ENCODE measurements around the gene NPAS1.

NPAS1 gene

DNA sequence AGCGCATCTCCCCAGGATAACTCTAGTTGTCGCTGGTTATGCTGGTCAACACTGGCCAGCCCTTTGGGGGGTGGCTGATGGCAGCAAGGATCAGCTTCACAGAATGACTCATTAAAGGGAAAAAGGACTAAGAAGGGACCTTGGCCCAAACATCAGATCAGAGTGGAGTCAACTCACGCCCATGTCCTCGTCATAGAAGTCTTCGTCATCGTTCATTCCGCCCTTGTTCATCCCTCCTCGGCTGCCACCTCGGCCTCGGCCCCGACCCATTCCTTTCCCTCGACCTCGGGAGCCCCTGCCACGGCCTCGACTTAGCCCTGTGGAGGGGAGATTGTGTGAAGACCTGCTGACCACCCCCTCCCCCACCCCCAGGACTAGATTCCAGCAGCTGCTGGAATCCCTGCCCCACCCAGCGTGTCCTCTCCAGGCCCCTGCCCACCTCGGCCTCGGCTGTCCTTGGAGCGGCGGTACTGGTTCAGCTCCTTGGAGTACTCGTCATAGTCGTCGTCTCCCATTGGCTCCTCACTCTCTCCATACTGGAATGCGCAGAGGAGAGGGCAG lies 65.3 kb downstream of the NPAS1 start:
- no peak for DNase-seq (ENCODE audit: low read depth)

DNA sequence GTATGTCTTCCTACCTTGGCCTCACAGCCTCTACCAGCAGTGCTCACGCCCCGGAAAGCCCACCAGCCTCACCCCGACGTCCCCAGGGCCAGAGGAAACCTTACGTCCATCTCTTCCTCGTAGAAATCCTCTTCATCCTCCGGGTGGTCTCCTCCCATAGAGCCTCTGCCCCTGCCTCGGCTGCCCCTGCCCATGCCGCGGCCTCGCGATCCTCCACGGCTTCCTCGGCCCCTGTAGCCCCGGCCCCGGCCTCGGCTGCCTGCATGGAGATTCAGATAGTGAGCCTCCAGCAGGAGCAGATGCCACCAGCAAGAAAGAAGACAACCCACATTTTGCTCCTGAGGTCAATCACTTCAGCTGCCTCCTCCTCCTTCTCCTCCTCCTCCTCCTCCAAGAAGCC lies 66.6 kb downstream of the NPAS1 start:
- DNase-seq (ENCODE audit: low read depth) = no peak

DNA sequence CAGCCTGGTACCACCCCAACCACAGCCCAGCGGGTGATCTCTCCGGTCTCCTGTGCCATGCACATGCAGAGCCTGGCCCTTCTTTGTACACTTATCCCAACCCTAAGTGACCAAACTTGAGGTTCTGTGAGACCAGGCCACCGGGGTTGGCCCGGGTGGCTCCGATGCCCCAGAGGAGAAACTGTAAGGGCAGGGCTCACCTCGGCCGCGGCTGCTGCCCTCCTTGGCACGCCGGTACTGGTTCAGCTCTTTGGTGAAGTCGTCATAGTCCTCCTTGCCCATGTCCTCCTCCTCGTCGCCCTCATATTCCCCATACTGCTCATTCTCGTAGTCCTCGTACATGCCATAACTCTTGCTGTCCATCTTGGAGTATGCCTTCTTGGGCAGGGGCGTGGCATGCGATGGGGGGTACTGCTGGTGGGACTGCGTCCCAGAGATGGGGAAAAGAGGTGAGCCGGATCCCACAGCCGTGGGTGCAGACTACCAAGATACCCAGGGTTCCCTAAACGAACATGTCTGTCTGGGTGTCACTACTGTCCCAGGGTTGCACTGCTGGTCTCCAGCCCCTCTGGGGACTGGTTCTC lies 70.2 kb downstream of the NPAS1 start:
- DNase-seq (ENCODE audit: low read depth) = no peak

DNA sequence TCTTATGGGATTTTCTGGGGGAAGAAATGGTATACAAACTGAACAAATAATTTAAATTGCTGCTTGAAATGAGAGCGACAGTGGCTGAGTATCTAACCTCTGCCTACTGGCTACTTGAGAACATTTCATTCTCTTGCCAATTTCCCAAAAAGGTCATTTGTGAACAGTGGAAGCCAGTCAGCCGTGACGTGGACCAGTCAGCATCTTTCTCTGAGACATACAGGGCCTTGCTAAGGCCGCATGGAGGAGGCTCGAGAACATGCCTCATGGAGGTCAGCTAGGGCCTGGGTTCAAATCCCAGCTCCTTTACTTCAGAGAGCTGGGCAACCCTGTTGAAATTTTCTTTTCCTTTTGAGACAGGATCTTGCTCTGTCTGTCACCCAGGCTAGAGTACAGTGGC lies 73.6 kb downstream of the NPAS1 start:
- no peak for DNase-seq (ENCODE audit: low read depth)

DNA sequence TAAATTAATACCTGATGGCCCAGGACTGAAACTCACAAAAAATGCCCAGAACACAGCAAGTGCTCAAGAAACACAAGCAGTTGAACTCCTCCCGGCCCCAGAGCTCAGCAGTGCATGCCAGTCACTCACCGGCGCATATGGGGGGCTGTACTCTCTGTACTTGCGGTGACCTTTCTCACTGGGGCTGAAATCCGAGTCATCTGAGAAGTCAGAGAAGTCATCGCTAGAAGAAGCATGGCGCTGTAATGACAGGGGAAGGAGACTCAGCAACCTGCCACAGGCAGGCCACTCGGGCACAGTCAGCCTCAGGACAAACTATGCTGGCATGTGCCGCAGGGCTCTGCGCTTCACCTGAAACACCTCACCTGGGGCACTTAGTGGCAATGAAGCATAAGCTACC lies 74.2 kb downstream of the NPAS1 start:
- no peak for DNase-seq (ENCODE audit: low read depth)

DNA sequence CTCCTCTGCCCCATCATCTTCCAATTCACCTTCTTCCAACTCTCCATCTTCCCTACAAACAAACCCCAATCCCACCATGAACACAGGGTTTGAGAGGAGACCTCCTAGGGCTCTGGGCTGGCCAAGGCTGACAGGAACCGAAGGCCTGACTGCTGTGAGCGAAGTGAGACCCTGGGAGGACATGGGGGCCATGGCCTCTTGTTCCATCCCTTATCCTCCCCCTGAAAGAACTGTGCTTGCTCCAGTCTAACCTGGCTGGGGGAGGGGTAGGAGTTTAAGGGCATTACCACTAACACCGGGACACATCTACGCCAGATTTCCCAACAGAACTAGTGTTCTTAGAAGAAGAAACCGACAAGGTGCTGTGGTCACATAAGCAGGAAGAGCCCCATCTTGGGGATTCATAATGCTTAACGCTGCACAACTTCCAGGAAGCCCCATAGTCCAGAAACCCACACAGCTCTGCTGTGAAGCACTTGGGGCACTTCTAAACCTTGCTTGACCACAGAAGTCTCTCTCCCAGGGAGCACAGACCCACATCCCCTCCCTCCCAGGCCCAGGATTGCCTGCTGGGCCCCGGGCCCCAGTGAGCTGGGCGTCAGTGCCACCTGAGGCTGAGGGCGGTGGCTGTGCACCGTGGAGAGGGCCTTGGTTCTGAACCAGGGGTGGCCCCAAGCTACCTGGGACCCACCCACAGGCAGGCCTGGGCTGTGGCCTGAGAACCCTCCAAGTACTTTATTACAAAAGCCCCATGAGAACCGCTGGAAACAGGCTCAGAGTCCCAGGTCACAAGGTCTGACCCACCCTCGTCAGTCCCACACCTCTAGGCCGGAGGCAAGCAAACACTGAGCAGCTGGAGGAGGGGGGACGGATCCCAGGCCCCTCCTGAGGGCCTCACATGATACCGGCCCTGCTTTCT lies 75.2 kb downstream of the NPAS1 start:
- DNase-seq (ENCODE audit: low read depth) = no peak

Data from stimulated activated CD8-positive, alpha-beta memory T cell treated with anti-CD3 and anti-CD28 coated beads, Interleukin-7, amount 100 ng/mL, for 24 hours (primary cell).